Naive thymus-derived CD4-positive, alpha-beta T cell (primary cell): ENCODE data around the gene MAB21L3. TPM values are rescaled to one million over a fixed set of nuclear protein-coding genes. Genes with fewer than 3 reads are reported as not detected.
A peak's percentile ranks its signal among the peaks of the same experiment; 100 is the strongest.
"Not testable (repeated sequence)": the region's sequence is repeated elsewhere in the genome, so short reads cannot be mapped to it uniquely, and the experiment has no call there.

Source experiments
- ATAC-seq: fragments of 150-1000 bp; cut with Tn5 transposase; 2 replicates; pipeline ENCODE4 v1.10.0; 2021; ENCODE audit warnings: mild to moderate bottlenecking, moderate library complexity
- CTCF ChIA-PET: fragments of 350-600 bp; sonication (Branson Sonifier 250); formaldehyde crosslinking; loops from one replicate; lab custom pipeline; 2021; ENCODE audit warnings: antibody characterized with exemption; lab: Charles Lee
- POLR2A ChIA-PET: fragments of 350-600 bp; sonication (Branson Sonifier 250); formaldehyde crosslinking; loops from one replicate; lab custom pipeline; 2021; ENCODE audit warnings: antibody characterized with exemption, inconsistent platforms; lab: Charles Lee
- DNase-seq, 9 donors: peaks; one replicate each; pipeline versions ENCODE4 v3.0.0 to v3.0.0-alpha.2; 2020 to 2022; ENCODE audit warnings: mixed read lengths in 1 of 9
- H3K27ac ChIP-seq: one replicate; pipeline ENCODE4 v1.7.0; 2013; ENCODE audit warnings: mild to moderate bottlenecking, low read depth, low read length, moderate library complexity
- H3K27me3 ChIP-seq, 2 donors: one replicate each; pipeline ENCODE4 v1.7.0; 2013; ENCODE audit warnings: low read length in 2 of 2, mild to moderate bottlenecking in 2 of 2, moderate library complexity in 2 of 2; ENCODE audit not compliant: control insufficient read depth in 2 of 2, insufficient read depth in 2 of 2
- H3K36me3 ChIP-seq, 3 experiments: 1 replicate in 2 of 3; 2 replicates in 1 of 3; pipeline ENCODE4 v1.7.0; 2013; ENCODE audit warnings: low read length in 3 of 3, mild to moderate bottlenecking in 3 of 3, moderate library complexity in 1 of 3; ENCODE audit not compliant: insufficient read depth in 3 of 3, control insufficient read depth in 2 of 3
- H3K4me1 ChIP-seq, 2 donors: one replicate each; pipeline ENCODE4 v1.7.0; 2013; ENCODE audit warnings: low read length in 2 of 2, mild to moderate bottlenecking in 2 of 2, moderate library complexity in 1 of 2; ENCODE audit not compliant: control insufficient read depth in 2 of 2, insufficient read depth in 2 of 2
- H3K4me3 ChIP-seq: 2 replicates; pipeline ENCODE4 v1.7.0; 2013; ENCODE audit warnings: mild to moderate bottlenecking, low read length
- H3K9me3 ChIP-seq, 3 experiments: 1 replicate in 2 of 3; 2 replicates in 1 of 3; pipeline ENCODE4 v1.7.0; 2013; ENCODE audit warnings: low read length in 3 of 3; ENCODE audit not compliant: control insufficient read depth in 2 of 3
- H3K27ac Mint-ChIP-seq, 9 donors: one replicate each; pipeline ENCODE4 v1.8.0; 2020 to 2022; ENCODE audit warnings: mixed read lengths in 9 of 9, mild to moderate bottlenecking in 8 of 9, moderate library complexity in 5 of 9, inconsistent platforms in 2 of 9
- H3K27me3 Mint-ChIP-seq, 5 donors: one replicate each; pipeline ENCODE4 v1.8.0; 2021 to 2022; ENCODE audit warnings: mixed read lengths in 5 of 5, mild to moderate bottlenecking in 1 of 5
- H3K36me3 Mint-ChIP-seq, 5 donors: one replicate each; pipeline ENCODE4 v1.8.0; 2020 to 2022; ENCODE audit warnings: mixed read lengths in 5 of 5, mild to moderate bottlenecking in 3 of 5, inconsistent platforms in 1 of 5
- H3K4me1 Mint-ChIP-seq, 7 donors: one replicate each; pipeline ENCODE4 v1.8.0; 2020 to 2022; ENCODE audit warnings: mixed read lengths in 7 of 7, mild to moderate bottlenecking in 3 of 7, inconsistent platforms in 1 of 7
- H3K4me3 Mint-ChIP-seq, 10 donors: one replicate each; pipeline ENCODE4 v1.8.0; 2020 to 2022; ENCODE audit warnings: mild to moderate bottlenecking in 10 of 10, mixed read lengths in 10 of 10, moderate library complexity in 6 of 10, inconsistent platforms in 2 of 10
- H3K9me3 Mint-ChIP-seq, 11 donors: one replicate each; pipeline ENCODE4 v1.8.0; 2020 to 2022; ENCODE audit warnings: mixed read lengths in 11 of 11, mild to moderate bottlenecking in 4 of 11, inconsistent platforms in 1 of 11, moderate library complexity in 1 of 11
- intact Hi-C, 2 donors: fragments of 100-400 bp; cut with micrococcal nuclease; formaldehyde crosslinking; loops; one replicate each; pipeline ENCODE4 v1.15.1; 2023
- polyA plus RNA-seq, 2 donors: library from polyadenylated mRNA; unstranded; fragments of 300-500 nt; fragmentation: Illumina TruSeq; gene quantifications; one replicate each; pipeline ENCODE4 v1.2.3, GENCODE V29; 2021
- total RNA-seq, 6 experiments: library from RNA in 5 of 6; stranded (reverse) in 5 of 6; gene quantifications; 1 replicate in 5 of 6; 2 replicates in 1 of 6; pipeline ENCODE4 v1.2.3 and lab custom pipeline; 2021 to 2026

The MAB21L3 gene
- total and polyA plus RNA-seq, 7 experiments from 2014 or later: 0.12 TPM; not detected in 6

- Mint-ChIP-seq H3K27ac (no peak overlapping the region), H3K4me1 (peaks cover 0 to 10% (median 5%) of the 10 kb centered on the region in 7 donors), H3K4me3 (no peak overlapping the region), H3K36me3 (peaks cover 3 to 7% (median 6%) of the 10 kb centered on the region in 5 donors), H3K9me3 (peaks cover 0 to 7% (median 6%) of the 10 kb centered on the region in 11 donors), H3K27me3 (peaks cover 0 to 26% (median 5%) of the 10 kb centered on the region in 5 donors)
- Histone ChIP-seq H3K27ac (no peak overlapping the region), H3K4me1 (no peaks in the 10 kb centered on the region), H3K4me3 (no peak overlapping the region), H3K9me3 (peaks cover 0 to 6% (median 0%) of the 10 kb centered on the region in 3 experiments), H3K27me3 (no peaks in the 10 kb centered on the region), H3K36me3 (no peaks in the 10 kb centered on the region)
- DNase-seq (no peak), ATAC-seq (no peak)
- ChIA-PET POLR2A (interaction anchor here (0.6 to 1.8 kb wide), 7 partner anchors 11 to 360 kb away, joined by 4 to 12 read pairs (median 5); no protein-coding TSS in a partner anchor), CTCF (interaction anchor here (0.5 to 17.6 kb wide), 30 partner anchors 10 to 983 kb away, joined by 3 to 372 read pairs (median 6); no protein-coding TSS in a partner anchor)
- intact Hi-C loops: loop anchor here (1.0 to 2.0 kb wide), 10 partner anchors 13 to 989 kb away; no protein-coding TSS in a partner anchor
Measured at GRCh38 chr1:116139592-116140134, 28.5 kb downstream of the MAB21L3 start.

- no peak overlapping the region for H3K4me3 Mint-ChIP-seq
- Histone ChIP-seq H3K36me3 (no peaks in the 10 kb centered on the region), H3K4me1 (no peaks in the 10 kb centered on the region), H3K27me3 (no peaks in the 10 kb centered on the region), H3K27ac (no peak overlapping the region), H3K4me3 (no peak overlapping the region), H3K9me3 (peaks cover 0 to 6% (median 0%) of the 10 kb centered on the region in 3 experiments)
- intact Hi-C loops: no loop called here
- CTCF ChIA-PET: interaction anchor here (1.0 to 17.6 kb wide), 2 partner anchors 343 to 355 kb away, joined by 3 to 372 read pairs; no protein-coding TSS in a partner anchor
- H3K27me3 Mint-ChIP-seq: peaks cover 0 to 28% (median 5%) of the 10 kb centered on the region in 5 donors
- peaks cover 3 to 7% (median 6%) of the 10 kb centered on the region in 5 donors for H3K36me3 Mint-ChIP-seq
- ATAC-seq: no peak
- H3K9me3 Mint-ChIP-seq: peaks cover 0 to 12% (median 6%) of the 10 kb centered on the region in 11 donors
- no peak overlapping the region for H3K27ac Mint-ChIP-seq
- DNase-seq: no peak
- H3K4me1 Mint-ChIP-seq: peaks cover 0 to 13% (median 2%) of the 10 kb centered on the region in 7 donors
- POLR2A ChIA-PET: no interaction called here
Measured at GRCh38 chr1:116144151-116144550, 33.0 kb downstream of the MAB21L3 start.

- DNase-seq, H3K27ac ChIP-seq, H3K27me3 ChIP-seq, ATAC-seq, H3K9me3 ChIP-seq, H3K27ac Mint-ChIP-seq, H3K36me3 Mint-ChIP-seq, POLR2A ChIA-PET, intact Hi-C loops, H3K36me3 ChIP-seq, H3K4me3 ChIP-seq, H3K4me3 Mint-ChIP-seq: not testable (repeated sequence)
- CTCF ChIA-PET: interaction anchor here (1.6 to 17.6 kb wide), 3 partner anchors 7 to 341 kb away, joined by 4 to 372 read pairs (median 55); no protein-coding TSS in a partner anchor
- H3K4me1 ChIP-seq: peaks cover 4 to 17% of the 10 kb centered on the region in 2 donors
- peaks cover 6 to 31% (median 21%) of the 10 kb centered on the region in 7 donors for H3K4me1 Mint-ChIP-seq
- H3K9me3 Mint-ChIP-seq: peaks cover 0 to 12% (median 6%) of the 10 kb centered on the region in 11 donors
- peaks cover 0 to 27% (median 5%) of the 10 kb centered on the region in 5 donors for H3K27me3 Mint-ChIP-seq
Measured at GRCh38 chr1:116146447-116147113, 35.4 kb downstream of the MAB21L3 start.

- Histone ChIP-seq H3K27me3 (no peaks in the 10 kb centered on the region), H3K4me3 (no peak overlapping the region), H3K36me3 (no peaks in the 10 kb centered on the region), H3K27ac (no peak overlapping the region), H3K4me1 (peaks cover 7 to 21% of the 10 kb centered on the region in 2 donors), H3K9me3 (peaks cover 0 to 6% (median 0%) of the 10 kb centered on the region in 3 experiments)
- CTCF ChIA-PET: interaction anchor here (1.6 to 17.6 kb wide), 3 partner anchors 7 to 340 kb away, joined by 4 to 372 read pairs (median 55); no protein-coding TSS in a partner anchor
- Mint-ChIP-seq H3K9me3 (peaks cover 0 to 12% (median 6%) of the 10 kb centered on the region in 11 donors), H3K27me3 (peaks cover 0 to 27% (median 5%) of the 10 kb centered on the region in 5 donors), H3K4me1 (peaks cover 9 to 35% (median 25%) of the 10 kb centered on the region in 7 donors), H3K27ac (peak overlapping the region in 1 of 9 donors; percentile 77), H3K4me3 (no peak overlapping the region), H3K36me3 (peaks cover 3 to 7% (median 6%) of the 10 kb centered on the region in 5 donors)
- DNase-seq (no peak), ATAC-seq (no peak)
- intact Hi-C loops: no loop called here
- POLR2A ChIA-PET: no interaction called here
Measured at GRCh38 chr1:116147114-116147510, 35.9 kb downstream of the MAB21L3 start.

GRCh38 chr1:116147972-116148371 lies 36.8 kb downstream of the MAB21L3 start:
- Mint-ChIP-seq H3K9me3 (peaks cover 0 to 12% (median 6%) of the 10 kb centered on the region in 11 donors), H3K4me1 (peaks cover 9 to 35% (median 25%) of the 10 kb centered on the region in 7 donors), H3K27ac (no peak overlapping the region), H3K27me3 (peaks cover 0 to 24% (median 5%) of the 10 kb centered on the region in 5 donors), H3K4me3 (no peak overlapping the region), H3K36me3 (peaks cover 3 to 7% (median 6%) of the 10 kb centered on the region in 5 donors)
- CTCF ChIA-PET: interaction anchor here (4.9 to 17.6 kb wide), 2 partner anchors 8 to 340 kb away, joined by 55 to 372 read pairs; no protein-coding TSS in a partner anchor
- ATAC-seq (no peak), DNase-seq (no peak)
- POLR2A ChIA-PET: no interaction called here
- H3K27ac ChIP-seq: no peak overlapping the region
- intact Hi-C loops: no loop called here
- H3K27me3 ChIP-seq: no peaks in the 10 kb centered on the region
- peaks cover 0 to 6% (median 0%) of the 10 kb centered on the region in 3 experiments for H3K9me3 ChIP-seq
- peaks cover 7 to 21% of the 10 kb centered on the region in 2 donors for H3K4me1 ChIP-seq
- no peak overlapping the region for H3K4me3 ChIP-seq
- H3K36me3 ChIP-seq: no peaks in the 10 kb centered on the region

- DNase-seq: no peak
- ATAC-seq: no peak
- CTCF ChIA-PET: interaction anchor here (4.9 to 17.6 kb wide), 2 partner anchors 9 to 339 kb away, joined by 55 to 372 read pairs; no protein-coding TSS in a partner anchor
- Histone ChIP-seq H3K4me3 (no peak overlapping the region), H3K4me1 (peaks cover 7 to 21% of the 10 kb centered on the region in 2 donors), H3K9me3 (peaks cover 0 to 3% (median 0%) of the 10 kb centered on the region in 3 experiments), H3K27me3 (no peaks in the 10 kb centered on the region), H3K27ac (no peak overlapping the region), H3K36me3 (no peaks in the 10 kb centered on the region)
- POLR2A ChIA-PET: interaction anchor here (0.9 kb wide), 1 partner anchor 51 kb away, joined by 3 read pairs; no protein-coding TSS in a partner anchor
- Mint-ChIP-seq H3K4me3 (no peak overlapping the region), H3K9me3 (peaks cover 0 to 10% (median 4%) of the 10 kb centered on the region in 11 donors), H3K27ac (peak overlapping the region in 3 of 9 donors; percentile 4 to 93 (median 53)), H3K27me3 (peaks cover 0 to 15% (median 3%) of the 10 kb centered on the region in 5 donors), H3K36me3 (peaks cover 2 to 4% (median 3%) of the 10 kb centered on the region in 5 donors), H3K4me1 (peaks cover 9 to 35% (median 25%) of the 10 kb centered on the region in 7 donors)
- intact Hi-C loops: no loop called here
Measured at GRCh38 chr1:116148967-116149366, 37.8 kb downstream of the MAB21L3 start.
